GM18861 (cell line): Measurements from ENCODE around the gene FGF23.

Experiments
- ATAC-seq: cut with Tn5 transposase; IDR thresholded peaks from one replicate; pipeline ENCODE4 v1.9.1; 2021; ENCODE audit not compliant: unreplicated experiment

Gene FGF23

GRCh38 chr12:4320497-4320852 is 59.0 kb downstream of the FGF23 start:
- ATAC-seq: peak; percentile 12
